ENCODE measurements around the gene RSPH10B.
"Not testable (repeated sequence)": the region's sequence is repeated elsewhere in the genome, so short reads cannot be mapped to it uniquely, and the experiment has no call there.

The RSPH10B gene

GRCh38 chr7:5879591-5879990 lies 90.9 kb downstream of the RSPH10B start:
- DNase-seq (ENCODE audit: low read depth); H3K9ac ChIP-seq (ENCODE audit: low read length); H3K9me3 ChIP-seq (ENCODE audit: control insufficient read depth, low read length); H3K4me3 ChIP-seq (ENCODE audit: low read length); H3K27me3 ChIP-seq (replicated peaks; ENCODE audit: control insufficient read depth, insufficient read depth, low read length); H3K4me1 ChIP-seq (ENCODE audit: control insufficient read depth, insufficient read depth, low read length); H3K36me3 ChIP-seq (ENCODE audit: control insufficient read depth, insufficient read depth, low read length, severe bottlenecking): not testable (repeated sequence)

Measured in adipocyte (in vitro differentiated cells).